NCI-H1436 (cell line): ENCODE data around the gene STAB2.

Experiments used
- DNase-seq: peaks from one replicate; lab custom pipeline; 2025; lab: John Stamatoyannopoulos, UW

Gene STAB2, protein sequence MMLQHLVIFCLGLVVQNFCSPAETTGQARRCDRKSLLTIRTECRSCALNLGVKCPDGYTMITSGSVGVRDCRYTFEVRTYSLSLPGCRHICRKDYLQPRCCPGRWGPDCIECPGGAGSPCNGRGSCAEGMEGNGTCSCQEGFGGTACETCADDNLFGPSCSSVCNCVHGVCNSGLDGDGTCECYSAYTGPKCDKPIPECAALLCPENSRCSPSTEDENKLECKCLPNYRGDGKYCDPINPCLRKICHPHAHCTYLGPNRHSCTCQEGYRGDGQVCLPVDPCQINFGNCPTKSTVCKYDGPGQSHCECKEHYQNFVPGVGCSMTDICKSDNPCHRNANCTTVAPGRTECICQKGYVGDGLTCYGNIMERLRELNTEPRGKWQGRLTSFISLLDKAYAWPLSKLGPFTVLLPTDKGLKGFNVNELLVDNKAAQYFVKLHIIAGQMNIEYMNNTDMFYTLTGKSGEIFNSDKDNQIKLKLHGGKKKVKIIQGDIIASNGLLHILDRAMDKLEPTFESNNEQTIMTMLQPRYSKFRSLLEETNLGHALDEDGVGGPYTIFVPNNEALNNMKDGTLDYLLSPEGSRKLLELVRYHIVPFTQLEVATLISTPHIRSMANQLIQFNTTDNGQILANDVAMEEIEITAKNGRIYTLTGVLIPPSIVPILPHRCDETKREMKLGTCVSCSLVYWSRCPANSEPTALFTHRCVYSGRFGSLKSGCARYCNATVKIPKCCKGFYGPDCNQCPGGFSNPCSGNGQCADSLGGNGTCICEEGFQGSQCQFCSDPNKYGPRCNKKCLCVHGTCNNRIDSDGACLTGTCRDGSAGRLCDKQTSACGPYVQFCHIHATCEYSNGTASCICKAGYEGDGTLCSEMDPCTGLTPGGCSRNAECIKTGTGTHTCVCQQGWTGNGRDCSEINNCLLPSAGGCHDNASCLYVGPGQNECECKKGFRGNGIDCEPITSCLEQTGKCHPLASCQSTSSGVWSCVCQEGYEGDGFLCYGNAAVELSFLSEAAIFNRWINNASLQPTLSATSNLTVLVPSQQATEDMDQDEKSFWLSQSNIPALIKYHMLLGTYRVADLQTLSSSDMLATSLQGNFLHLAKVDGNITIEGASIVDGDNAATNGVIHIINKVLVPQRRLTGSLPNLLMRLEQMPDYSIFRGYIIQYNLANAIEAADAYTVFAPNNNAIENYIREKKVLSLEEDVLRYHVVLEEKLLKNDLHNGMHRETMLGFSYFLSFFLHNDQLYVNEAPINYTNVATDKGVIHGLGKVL (N-terminal part only)

DNA sequence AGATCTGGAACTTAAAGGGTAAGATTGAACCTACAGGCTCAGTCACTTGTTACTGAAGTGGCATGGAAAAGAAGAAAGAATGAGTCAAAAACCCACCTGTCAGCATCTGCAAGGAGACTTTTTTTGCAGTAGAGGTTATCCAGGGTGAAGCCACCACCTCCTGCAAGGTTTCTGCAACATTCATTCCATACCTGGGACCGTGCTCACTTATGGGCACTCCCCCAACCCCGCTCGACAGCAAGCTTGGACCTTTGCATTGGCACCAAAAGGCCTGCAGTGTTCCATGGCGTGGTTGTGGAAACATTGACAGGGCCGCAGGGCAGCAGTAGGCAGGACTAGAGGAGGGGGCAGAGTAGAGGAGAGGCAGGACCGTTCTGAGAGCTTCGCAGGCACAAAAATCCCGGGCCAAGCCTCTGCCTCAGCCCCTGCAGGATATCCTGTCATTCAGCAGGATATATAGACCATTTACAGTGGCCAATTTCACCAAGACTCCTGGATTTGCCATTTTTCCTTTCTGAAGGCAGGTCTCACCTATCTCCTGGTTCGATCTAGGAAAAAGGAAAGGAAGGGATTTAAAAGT lies at the start of gene STAB2:
Gene STAB2 (plus strand): TSS at position 483 of the 580 bp plus-strand sequence. CDS start 204 bp downstream, outside the sequence.
- no peak for DNase-seq

- no peak for DNase-seq
These were observed 48.7 kb upstream of the STAB2 start for GRCh38 chr12:103538397-103538796.

- no peak for DNase-seq
These were observed 46.8 kb upstream of the STAB2 start for GRCh38 chr12:103540319-103540718.

GRCh38 chr12:103542078-103542477 lies 45.0 kb upstream of the STAB2 start:
- DNase-seq: no peak

GRCh38 chr12:103546959-103547358 lies 40.1 kb upstream of the STAB2 start:
- no peak for DNase-seq

DNA sequence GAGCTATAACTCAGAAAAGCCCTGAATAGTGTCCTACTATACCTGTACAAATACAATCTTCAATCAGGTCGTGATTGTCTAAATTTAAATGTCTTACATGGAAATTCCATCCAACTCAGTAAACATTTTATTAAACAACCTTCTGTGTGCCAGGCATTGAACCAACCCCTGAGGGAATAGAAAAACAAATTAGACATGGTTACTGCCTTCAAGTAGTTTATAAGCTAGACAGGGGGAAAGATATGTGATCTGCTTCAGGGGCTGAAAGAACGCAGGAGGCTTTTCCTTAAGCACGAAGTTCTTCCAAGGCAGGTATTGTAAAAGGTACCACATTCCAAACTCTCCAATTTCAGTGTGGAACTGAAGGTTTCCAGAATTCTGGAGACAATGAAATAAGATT lies 39.7 kb upstream of the STAB2 start:
- peak; percentile 56 for DNase-seq

DNA sequence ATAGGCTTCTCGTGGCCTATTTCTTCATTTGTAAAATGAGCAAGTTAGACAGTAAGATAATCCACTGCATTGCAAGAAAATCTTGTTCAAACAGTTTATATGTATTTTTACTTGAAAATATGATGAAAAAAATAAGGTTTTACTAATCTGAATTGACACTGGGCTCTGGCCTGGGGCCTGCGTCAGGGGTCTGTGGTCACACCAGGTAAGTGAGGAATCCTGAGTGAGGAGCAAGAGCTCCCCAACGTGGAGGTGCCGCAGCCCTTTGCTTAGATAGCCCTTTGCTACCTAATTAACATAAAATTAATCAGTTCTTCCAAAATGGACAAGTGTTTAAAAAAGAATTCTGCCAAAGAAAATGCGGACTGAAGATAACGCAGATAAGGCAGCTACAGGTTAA lies 39.1 kb upstream of the STAB2 start:
- DNase-seq: peak; percentile 59

GRCh38 chr12:103548622-103549601 lies 38.2 kb upstream of the STAB2 start:
- peak; percentile 73 for DNase-seq

GRCh38 chr12:103556890-103557627 lies 30.0 kb upstream of the STAB2 start:
- DNase-seq: no peak

DNA sequence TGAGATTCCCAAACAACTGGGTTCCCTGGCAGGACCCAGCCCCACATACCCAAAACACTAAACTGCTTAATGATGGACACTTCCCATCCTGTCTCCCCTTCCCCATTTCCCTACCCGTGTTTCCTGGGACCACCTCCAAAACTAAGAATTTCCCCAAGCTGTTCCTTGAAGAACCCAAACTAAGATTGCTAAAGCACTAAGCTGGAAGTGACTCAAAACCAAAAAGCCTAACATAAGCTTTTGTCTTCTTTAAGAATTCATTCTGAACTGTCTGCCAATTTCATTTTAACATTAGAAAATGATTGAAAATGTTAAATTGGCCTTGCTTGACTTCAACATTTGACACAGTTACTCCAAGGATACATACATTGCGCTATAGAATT lies 29.5 kb upstream of the STAB2 start:
- DNase-seq: no peak

DNA sequence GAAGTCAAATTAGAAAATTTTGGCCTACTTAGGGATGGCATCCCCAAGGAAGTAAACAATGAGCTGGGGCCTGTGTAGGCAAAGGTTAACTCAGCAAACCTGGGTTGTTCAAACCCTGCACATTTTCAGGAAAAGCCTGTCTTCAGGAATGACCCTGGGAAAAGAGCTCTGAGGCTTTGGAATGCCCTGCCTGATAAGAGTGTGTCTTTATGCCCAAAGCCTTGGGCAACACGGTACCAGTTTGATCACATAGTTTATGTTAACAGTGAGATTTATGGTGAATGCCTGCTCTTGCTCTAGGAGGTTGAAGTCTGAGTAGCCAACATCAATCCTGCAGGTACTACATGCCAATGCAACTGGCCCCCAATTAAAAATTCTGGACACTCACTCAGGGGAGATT lies 28.2 kb upstream of the STAB2 start:
- no peak for DNase-seq

DNA sequence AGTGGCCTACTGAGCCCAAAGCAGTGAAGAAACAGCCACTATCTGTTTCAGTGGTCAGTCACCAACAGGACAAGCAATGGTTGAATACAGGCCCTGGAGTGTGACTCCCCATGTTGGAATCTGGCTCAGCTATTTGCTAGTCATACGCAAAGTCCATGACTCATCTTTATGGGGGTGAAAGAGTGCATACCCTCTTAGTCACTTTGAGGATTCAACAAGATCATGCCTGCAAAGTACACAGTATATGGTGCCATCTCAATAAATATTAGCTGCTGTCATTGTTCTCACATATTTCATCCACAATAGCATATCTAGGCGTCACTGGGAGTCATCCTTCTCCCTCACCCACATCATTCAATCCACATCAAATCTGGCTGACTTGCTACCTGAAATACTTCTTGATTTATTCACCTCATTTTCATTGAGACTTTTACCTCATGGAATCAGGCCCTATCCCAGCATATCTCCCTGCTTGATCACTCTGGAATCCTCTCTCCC lies 26.4 kb upstream of the STAB2 start:
- DNase-seq: no peak

- no peak for DNase-seq
These were observed 25.9 kb upstream of the STAB2 start for GRCh38 chr12:103561174-103561573.

DNA sequence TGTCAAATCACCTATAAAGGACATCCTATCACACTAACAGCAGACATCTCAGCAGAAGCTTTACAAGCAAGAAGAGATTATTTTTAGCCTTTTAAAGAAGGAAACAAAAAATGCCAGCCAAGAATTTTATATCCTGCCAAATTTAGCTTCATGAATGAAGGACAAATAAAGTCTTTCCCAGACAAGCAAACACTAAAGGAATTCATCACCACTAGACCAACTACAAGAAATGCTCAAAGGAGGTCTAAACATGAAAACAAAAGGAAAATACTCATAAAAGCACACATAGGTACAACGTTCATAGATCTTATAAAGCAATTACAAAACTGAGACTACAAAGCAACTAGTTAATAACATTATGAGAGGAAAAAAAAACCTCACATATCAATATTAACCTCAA lies 20.7 kb upstream of the STAB2 start:
- no peak for DNase-seq

DNA sequence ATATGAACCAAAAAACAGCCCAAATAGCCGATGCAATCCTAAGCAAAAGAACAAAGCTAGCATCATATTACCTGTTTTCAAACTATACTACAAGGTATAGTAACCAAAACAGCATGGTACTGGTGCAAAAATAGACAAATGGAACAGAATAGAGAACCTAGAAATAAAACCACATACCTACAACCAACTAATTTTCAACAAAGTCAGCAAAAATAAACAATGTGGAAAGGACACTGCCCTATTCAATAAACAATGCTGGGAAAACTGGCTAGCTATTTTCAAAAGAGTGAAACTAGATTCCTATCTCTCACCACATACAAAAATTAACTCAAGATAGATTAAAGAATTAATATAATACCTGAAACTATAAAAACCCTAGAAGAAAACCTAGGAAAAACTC lies 17.8 kb upstream of the STAB2 start:
- no peak for DNase-seq

GRCh38 chr12:103571286-103571685 lies 15.8 kb upstream of the STAB2 start:
- peak; percentile 58 for DNase-seq

GRCh38 chr12:103572312-103573045 lies 14.6 kb upstream of the STAB2 start:
- DNase-seq: no peak

DNA sequence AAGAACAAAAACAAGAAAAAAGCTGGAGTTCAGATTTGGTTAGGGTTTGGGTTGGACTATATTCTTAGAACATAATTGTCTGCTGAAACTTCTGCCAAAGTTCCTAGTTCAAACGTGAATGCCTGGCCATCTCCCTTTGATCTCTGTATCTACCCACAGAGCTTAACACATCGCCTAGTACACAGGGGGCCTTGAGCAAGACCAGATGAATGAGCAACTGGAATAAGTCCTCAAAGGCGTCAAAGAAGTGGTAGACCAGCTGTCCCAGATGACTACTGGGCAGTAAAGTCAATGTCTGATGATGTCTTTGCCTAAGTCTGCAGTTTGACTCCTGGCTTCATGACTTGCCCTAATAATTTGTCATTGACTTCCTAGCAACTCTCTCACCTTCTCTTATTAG lies 13.9 kb upstream of the STAB2 start:
- DNase-seq: no peak

GRCh38 chr12:103578926-103579325 lies 8.1 kb upstream of the STAB2 start:
- DNase-seq: no peak
